ENCODE measurements around the gene CYFIP1.

GRCh38 chr15:22872936-22873701 is 107.0 kb downstream of the CYFIP1 start:
- TF ChIP-seq, protein P1, sequence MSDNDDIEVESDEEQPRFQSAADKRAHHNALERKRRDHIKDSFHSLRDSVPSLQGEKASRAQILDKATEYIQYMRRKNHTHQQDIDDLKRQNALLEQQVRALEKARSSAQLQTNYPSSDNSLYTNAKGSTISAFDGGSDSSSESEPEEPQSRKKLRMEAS (CRISPR knock-in tag; IDR thresholded peaks at IDR 0.05), result no peak
- TF ChIP-seq ATF1 (CRISPR knock-in tag; IDR thresholded peaks at IDR 0.05), result no peak
- TF ChIP-seq, protein P2, sequence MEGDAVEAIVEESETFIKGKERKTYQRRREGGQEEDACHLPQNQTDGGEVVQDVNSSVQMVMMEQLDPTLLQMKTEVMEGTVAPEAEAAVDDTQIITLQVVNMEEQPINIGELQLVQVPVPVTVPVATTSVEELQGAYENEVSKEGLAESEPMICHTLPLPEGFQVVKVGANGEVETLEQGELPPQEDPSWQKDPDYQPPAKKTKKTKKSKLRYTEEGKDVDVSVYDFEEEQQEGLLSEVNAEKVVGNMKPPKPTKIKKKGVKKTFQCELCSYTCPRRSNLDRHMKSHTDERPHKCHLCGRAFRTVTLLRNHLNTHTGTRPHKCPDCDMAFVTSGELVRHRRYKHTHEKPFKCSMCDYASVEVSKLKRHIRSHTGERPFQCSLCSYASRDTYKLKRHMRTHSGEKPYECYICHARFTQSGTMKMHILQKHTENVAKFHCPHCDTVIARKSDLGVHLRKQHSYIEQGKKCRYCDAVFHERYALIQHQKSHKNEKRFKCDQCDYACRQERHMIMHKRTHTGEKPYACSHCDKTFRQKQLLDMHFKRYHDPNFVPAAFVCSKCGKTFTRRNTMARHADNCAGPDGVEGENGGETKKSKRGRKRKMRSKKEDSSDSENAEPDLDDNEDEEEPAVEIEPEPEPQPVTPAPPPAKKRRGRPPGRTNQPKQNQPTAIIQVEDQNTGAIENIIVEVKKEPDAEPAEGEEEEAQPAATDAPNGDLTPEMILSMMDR (IDR thresholded peaks at IDR 0.05), result no peak
- TF ChIP-seq CREM (CRISPR knock-in tag; IDR thresholded peaks at IDR 0.05), result no peak
- no peak for TF ChIP-seq ZNF121 (CRISPR knock-in tag; IDR thresholded peaks at IDR 0.05)
- TF ChIP-seq CBFB (CRISPR knock-in tag; IDR thresholded peaks at IDR 0.05; ENCODE audit: low read depth), result no peak
- no peak for TF ChIP-seq PRDM15 (CRISPR knock-in tag; IDR thresholded peaks at IDR 0.05)
- no peak for TF ChIP-seq FOXJ3 (CRISPR knock-in tag; IDR thresholded peaks at IDR 0.05; ENCODE audit: borderline replicate concordance)
- no peak for TF ChIP-seq CREB1 (CRISPR knock-in tag; IDR thresholded peaks at IDR 0.05)
- no peak for TF ChIP-seq MYBL2 (CRISPR knock-in tag; IDR thresholded peaks at IDR 0.05)
- TF ChIP-seq, protein P3, sequence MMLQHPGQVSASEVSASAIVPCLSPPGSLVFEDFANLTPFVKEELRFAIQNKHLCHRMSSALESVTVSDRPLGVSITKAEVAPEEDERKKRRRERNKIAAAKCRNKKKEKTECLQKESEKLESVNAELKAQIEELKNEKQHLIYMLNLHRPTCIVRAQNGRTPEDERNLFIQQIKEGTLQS (CRISPR knock-in tag; conservative IDR thresholded peaks at IDR 0.05), result no peak

All from WTC11 (cell line).